ENCODE data around the gene BBS1.
"Not testable (repeated sequence)": the region's sequence is repeated elsewhere in the genome, so short reads cannot be mapped to it uniquely, and the experiment has no call there.

BBS1 gene

DNA sequence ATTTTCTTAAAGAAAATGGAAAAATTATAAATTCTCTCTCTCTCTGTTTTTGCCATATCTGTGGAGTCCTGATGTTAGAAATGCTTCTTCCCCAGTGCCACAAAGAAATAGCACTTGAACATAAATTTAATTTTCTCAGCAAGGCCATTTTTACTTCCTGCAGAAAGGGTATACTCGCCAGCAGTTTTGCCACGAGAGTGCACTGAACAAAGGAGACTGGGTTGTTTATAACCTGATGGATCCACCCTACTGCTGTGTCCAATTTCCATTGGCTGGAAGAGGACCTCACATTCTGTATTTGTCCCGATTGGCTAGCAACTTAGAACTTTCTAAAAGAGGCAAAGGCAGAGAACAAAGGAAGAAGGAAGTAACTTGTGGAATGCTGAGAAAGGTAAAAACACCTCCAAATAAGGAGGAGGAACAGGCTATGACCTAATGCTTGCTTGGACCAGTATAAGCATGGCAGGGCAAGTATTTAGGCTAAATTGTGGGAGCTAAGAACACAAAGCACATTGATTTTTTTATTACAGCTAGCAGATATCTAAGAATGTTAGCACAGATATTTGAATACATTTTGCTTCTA, 72.2 kb downstream of the BBS1 start:
- not testable (repeated sequence) for DNase-seq
